ENCODE data around the gene UNKL. TPM values are rescaled to one million over a fixed set of nuclear protein-coding genes. Genes with fewer than 3 reads are reported as not detected.

Gene UNKL, protein sequence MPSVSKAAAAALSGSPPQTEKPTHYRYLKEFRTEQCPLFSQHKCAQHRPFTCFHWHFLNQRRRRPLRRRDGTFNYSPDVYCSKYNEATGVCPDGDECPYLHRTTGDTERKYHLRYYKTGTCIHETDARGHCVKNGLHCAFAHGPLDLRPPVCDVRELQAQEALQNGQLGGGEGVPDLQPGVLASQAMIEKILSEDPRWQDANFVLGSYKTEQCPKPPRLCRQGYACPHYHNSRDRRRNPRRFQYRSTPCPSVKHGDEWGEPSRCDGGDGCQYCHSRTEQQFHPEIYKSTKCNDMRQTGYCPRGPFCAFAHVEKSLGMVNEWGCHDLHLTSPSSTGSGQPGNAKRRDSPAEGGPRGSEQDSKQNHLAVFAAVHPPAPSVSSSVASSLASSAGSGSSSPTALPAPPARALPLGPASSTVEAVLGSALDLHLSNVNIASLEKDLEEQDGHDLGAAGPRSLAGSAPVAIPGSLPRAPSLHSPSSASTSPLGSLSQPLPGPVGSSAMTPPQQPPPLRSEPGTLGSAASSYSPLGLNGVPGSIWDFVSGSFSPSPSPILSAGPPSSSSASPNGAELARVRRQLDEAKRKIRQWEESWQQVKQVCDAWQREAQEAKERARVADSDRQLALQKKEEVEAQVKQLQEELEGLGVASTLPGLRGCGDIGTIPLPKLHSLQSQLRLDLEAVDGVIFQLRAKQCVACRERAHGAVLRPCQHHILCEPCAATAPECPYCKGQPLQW
- 10 to 100 TPM; 15.5 to 24.9 (median 24.1) TPM for polyA plus RNA-seq (ENCODE audit: insufficient read length in 3 of 3)
- long read RNA-seq, donor 1, partial matches to known transcripts: 0 of 1 reads
- long read RNA-seq, donor 1, other reads (novel, unspliced or antisense): 0 of 1 reads
- long read RNA-seq, donor 2, partial matches to known transcripts: 0 of 1 reads
- long read RNA-seq, donor 2, other reads (novel, unspliced or antisense): 0 of 1 reads
- long read RNA-seq, donor 3, partial matches to known transcripts: 0 of 1 reads
- long read RNA-seq, donor 3, other reads (novel, unspliced or antisense): 0 of 1 reads
- long read RNA-seq, donor 4, partial matches to known transcripts: 0 of 1 reads
- long read RNA-seq, donor 4, other reads (novel, unspliced or antisense): 0 of 1 reads
- long read RNA-seq, donor 5: 0 reads
- long read RNA-seq, donor 6, partial matches to known transcripts: 0 of 1 reads
- long read RNA-seq, donor 6, other reads (novel, unspliced or antisense): 0 of 1 reads
- long read RNA-seq, donor 7: 0 reads
- long read RNA-seq, donor 8: 0 reads
- long read RNA-seq, donor 9, partial matches to known transcripts: 0 of 2 reads
- long read RNA-seq, donor 9, other reads (novel, unspliced or antisense): 0 of 2 reads
- long read RNA-seq, donor 10, partial matches to known transcripts: 0 of 1 reads
- long read RNA-seq, donor 10, other reads (novel, unspliced or antisense): 0 of 1 reads
- long read RNA-seq, donor 11, partial matches to known transcripts: 90 of 90 reads
- long read RNA-seq, donor 11, other reads (novel, unspliced or antisense): 0 of 90 reads
- long read RNA-seq, donor 12, partial matches to known transcripts: 0 of 1 reads
- long read RNA-seq, donor 12, other reads (novel, unspliced or antisense): 0 of 1 reads
- long read RNA-seq, donor 13, partial matches to known transcripts: 76 of 76 reads
- long read RNA-seq, donor 13, other reads (novel, unspliced or antisense): 0 of 76 reads
- long read RNA-seq, donor 14: 0 reads
- long read RNA-seq, donor 15: 0 reads
- long read RNA-seq, donor 16, partial matches to known transcripts: 0 of 1 reads
- long read RNA-seq, donor 16, other reads (novel, unspliced or antisense): 0 of 1 reads

DNA sequence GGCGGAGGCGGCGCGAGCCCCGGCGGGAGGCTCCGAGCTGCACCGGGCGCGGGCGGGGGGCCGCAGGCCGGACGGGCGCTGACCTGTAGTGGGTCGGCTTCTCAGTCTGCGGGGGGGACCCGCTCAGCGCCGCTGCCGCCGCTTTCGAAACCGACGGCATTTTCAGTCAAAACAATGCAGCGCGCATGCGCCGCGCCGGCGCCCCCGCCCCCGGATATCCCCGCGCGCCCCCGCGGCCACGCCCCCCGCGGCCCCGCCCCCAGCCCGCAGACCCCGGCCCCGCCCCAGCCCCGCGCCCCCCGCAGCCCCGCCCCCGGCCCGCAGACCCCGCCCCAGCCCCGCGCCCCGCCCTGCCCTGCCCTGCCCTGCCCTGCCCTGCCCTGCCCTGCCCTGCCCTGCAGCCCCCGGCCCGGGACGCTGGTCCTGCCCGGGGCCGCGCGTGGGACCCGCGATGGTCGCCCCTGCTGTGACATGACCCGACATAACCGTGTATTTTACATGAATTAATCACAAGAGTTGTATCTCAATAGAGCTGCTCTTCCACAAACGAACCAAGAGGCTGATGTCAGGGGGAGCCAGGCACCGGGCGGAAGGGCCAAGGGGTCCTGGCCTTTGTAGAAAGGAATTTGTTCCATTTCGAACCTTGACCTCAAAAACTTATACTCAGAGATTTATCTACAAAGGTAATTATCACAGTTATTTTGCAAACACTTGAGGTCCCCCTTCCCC lies at the start of gene UNKL:
UNKL (minus strand) TSS at position 173 of the 729 bp plus-strand sequence; CDS start at position 160, 13 bp downstream.
- DNase-seq: no peak

DNA sequence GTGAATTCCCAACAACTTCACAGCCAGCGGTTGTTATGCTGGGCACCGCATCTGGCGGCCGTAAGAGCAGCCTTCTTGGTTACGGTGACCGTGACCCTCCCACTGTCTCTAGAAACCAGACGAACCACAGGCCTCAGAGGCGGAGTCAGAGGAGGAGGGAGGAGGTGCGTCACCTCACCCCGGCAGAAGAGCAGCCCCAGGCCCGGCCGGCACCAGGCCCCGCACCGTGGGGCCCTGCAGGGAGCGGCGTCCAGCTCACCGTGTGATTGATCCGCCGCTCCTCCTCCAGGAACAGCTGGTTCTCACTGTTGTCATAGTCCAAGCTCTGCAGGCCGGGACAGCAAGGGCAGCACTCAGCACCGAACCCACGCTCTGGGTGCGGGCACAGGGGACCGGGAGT lies 46.6 kb upstream of the UNKL start:
- DNase-seq: no peak

- DNase-seq: no peak
Observed at GRCh38 chr16:1460602-1461138, 46.2 kb upstream of the UNKL start.

- DNase-seq: no peak
Observed at GRCh38 chr16:1459967-1460366, 45.5 kb upstream of the UNKL start.

GRCh38 chr16:1458977-1459341 lies 44.5 kb upstream of the UNKL start:
- no peak for DNase-seq

- no peak for DNase-seq
Observed at GRCh38 chr16:1458336-1458976, 44.0 kb upstream of the UNKL start.

GRCh38 chr16:1457489-1458245 lies 43.2 kb upstream of the UNKL start:
- DNase-seq: no peak

DNA sequence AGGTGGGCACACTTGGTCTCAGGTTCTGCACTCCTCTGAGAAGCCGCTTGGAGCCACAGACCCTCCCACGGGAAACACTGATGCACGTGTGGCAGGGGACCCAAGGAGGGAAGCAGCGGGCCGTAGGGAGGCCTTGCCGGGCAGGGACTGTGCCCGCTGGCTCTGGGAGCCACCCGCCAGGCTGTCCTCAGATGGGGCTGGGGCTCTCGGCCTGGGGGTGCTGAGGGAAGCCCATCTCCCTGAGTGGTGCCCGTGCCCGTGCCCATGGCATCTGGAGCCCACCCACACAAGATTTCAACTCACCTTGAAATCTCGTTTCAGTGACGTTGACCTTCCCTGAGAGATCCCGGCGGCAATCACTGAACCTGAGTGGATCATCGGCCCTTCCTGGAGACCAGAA lies 42.4 kb upstream of the UNKL start:
- no peak for DNase-seq

DNA sequence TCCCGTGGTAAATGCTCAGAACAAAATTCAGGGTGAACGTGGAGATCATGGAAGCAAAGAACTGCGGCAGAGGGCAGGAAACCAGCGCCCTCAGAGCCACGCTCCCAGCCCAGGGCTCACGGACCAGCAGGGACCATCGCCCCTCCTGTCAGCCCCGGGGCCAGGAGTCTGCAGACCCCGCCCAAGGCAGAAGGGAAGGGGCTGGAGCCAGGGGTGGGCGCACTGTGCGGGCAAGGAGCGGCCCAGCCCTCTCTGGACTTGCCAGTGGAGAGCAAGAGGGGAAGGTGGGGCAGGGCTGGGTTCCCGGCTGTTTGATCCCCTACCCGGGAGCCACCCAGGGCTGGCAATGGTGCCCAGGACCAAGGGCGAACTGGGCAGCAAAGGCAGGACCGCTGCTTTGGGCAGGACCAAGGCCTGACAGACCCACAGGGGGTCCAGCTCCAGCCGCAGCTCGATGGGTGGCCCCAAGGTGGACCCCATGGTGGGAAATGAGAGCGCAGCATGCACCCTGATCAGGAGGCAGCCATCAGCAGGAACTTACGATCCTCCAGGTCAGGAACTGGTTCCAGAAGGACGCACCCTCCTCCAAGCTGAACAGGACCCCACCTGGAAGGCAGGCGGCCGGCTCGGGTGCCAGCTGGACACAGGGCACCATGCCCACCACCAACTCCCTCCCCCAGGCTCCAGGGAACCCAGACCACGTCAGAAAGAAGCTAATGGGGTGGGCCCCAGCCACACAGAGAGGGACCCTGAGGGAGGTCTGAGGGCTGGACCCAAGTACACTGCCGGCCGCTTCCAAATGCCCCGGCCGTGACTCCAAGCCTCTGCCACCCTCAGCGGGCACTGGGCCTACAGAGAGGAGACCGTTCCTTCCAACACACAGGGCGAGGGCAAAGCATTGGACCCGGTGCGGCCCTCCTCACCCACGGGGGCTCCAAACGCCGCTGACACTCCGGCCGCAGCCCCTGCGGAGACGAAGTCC lies 41.0 kb upstream of the UNKL start:
- no peak for DNase-seq

- no peak for DNase-seq
Observed at GRCh38 chr16:1454561-1454960, 40.1 kb upstream of the UNKL start.

- DNase-seq: no peak
Observed at GRCh38 chr16:1453316-1453715, 38.8 kb upstream of the UNKL start.

GRCh38 chr16:1452530-1452929 lies 38.0 kb upstream of the UNKL start:
- DNase-seq: no peak

DNA sequence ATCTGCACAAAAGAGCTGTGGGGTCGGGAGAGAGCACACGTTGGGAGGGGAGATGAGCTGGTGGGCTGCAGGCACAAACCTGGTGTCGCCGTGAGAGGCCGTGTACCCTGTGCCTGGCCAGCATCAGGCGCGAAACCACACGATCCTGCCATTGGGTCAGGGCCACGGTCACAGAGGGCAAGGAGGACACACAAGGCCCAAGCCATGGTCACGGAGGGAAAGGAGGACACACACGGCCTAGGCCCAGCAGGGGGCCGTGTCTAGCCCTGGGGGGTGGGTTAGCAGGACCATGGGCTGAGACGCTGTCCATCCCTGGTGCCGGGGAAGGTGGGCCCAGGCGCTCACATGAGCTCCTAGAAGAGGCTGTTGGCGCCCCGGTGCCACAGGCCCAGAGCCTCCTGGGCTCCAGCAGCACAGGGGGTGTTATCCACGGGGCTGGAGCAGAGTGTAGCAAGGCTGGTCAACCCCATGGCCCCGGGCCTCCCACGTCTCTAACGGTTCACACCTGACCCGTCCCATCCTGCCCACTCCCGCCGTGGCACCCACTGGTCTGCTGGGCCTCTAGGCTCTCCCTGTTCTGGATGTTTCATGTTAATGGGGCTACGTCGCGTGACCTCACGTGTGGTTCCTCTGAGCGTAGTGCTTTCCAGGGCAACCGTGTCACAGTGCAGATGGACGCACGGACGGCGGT lies 37.3 kb upstream of the UNKL start:
- DNase-seq: no peak

- no peak for DNase-seq
Observed at GRCh38 chr16:1450841-1451240, 36.3 kb upstream of the UNKL start.

DNA sequence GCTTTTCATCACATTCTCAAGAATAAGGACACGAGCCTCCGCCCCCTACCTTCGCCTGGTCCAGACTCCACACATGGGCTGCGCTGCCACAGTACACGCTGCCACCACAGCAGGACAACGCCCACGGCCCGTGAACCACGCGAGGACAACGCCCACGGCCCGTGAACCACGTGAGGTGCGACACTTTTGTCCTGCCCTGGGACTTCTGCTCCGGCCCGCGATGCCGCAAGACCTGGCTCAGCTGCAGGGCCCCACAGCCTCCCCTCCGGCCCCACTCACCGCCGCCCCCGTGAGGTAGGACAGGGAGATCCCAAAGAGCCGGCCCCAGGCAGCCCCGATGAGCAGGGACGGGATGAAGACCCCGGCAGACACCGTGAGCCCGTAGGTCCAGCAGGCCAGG lies 35.7 kb upstream of the UNKL start:
- no peak for DNase-seq

GRCh38 chr16:1449201-1449788 lies 34.8 kb upstream of the UNKL start:
- no peak for DNase-seq
